Hepatocyte (in vitro differentiated cells): Measurements from ENCODE around the gene C11orf24. TPM values are rescaled to one million over a fixed set of nuclear protein-coding genes. Genes with fewer than 3 reads are reported as not detected.

ENCODE experiments used
- DNase-seq: peaks from one replicate; pipeline ENCODE4 v3.0.0-alpha.2; 2016; ENCODE audit warnings: low spot score
- H2AFZ ChIP-seq: fragments of 200-600 bp; sonication (generic); 2 replicates; pipeline ENCODE4 v1.6.0; 2016; ENCODE audit warnings: antibody characterized with exemption, mild to moderate bottlenecking
- H3K27ac ChIP-seq: fragments of 200-600 bp; sonication (generic); 2 replicates; pipeline ENCODE4 v1.5.1; 2016; ENCODE audit warnings: mild to moderate bottlenecking
- H3K27me3 ChIP-seq: fragments of 200-600 bp; sonication (generic); 2 replicates; pipeline ENCODE4 v1.6.1; 2016
- H3K36me3 ChIP-seq: fragments of 200-600 bp; sonication (generic); replicated peaks from 2 replicates; pipeline ENCODE4 v1.5.1; 2016; ENCODE audit warnings: low read depth; ENCODE audit not compliant: insufficient read depth
- H3K4me1 ChIP-seq: fragments of 200-600 bp; sonication (generic); 2 replicates; pipeline ENCODE4 v1.5.1; 2016; ENCODE audit warnings: mild to moderate bottlenecking, moderate library complexity; ENCODE audit not compliant: insufficient read depth
- H3K4me2 ChIP-seq: fragments of 200-600 bp; sonication (generic); 2 replicates; pipeline ENCODE4 v1.6.0; 2016
- H3K4me3 ChIP-seq: fragments of 200-600 bp; sonication (generic); 2 replicates; pipeline ENCODE4 v1.5.1; 2016; ENCODE audit warnings: mild to moderate bottlenecking
- H3K79me2 ChIP-seq: fragments of 200-600 bp; sonication (generic); 2 replicates; pipeline ENCODE4 v1.6.0; 2017; ENCODE audit warnings: mild to moderate bottlenecking
- H3K9me2 ChIP-seq: fragments of 200-600 bp; sonication (generic); replicated peaks from 2 replicates; pipeline ENCODE4 v1.6.0; 2017; ENCODE audit warnings: mild to moderate bottlenecking; ENCODE audit not compliant: insufficient read depth
- H3K9me3 ChIP-seq: fragments of 200-600 bp; sonication (generic); 2 replicates; pipeline ENCODE4 v1.5.1; 2016; ENCODE audit warnings: low read depth, mild to moderate bottlenecking
- H4K20me1 ChIP-seq: fragments of 200-600 bp; sonication (generic); 2 replicates; pipeline ENCODE4 v1.6.0; 2016; ENCODE audit warnings: mild to moderate bottlenecking; ENCODE audit not compliant: insufficient read depth, poor library complexity, severe bottlenecking
- EZH2 ChIP-seq: fragments of 200-600 bp; sonication (generic); IDR thresholded peaks from 2 replicates; pipeline ENCODE4 v1.6.1; 2016; ENCODE audit warnings: antibody characterized with exemption, mild to moderate bottlenecking, borderline replicate concordance
- EZH2phosphoT487 ChIP-seq: fragments of 200-600 bp; sonication (generic); IDR thresholded peaks from one replicate; pipeline ENCODE4 v1.6.1; 2018; ENCODE audit warnings: antibody characterized with exemption, mild to moderate bottlenecking, low read depth, moderate library complexity; ENCODE audit not compliant: unreplicated experiment, severe bottlenecking
- WGBS: methylation state at CpG from one replicate; pipeline ENCODE4 v1.1.6; 2016; ENCODE audit warnings: low lambda C conversion rate; ENCODE audit errors: missing lambda C conversion rate; 5-methylcytosine and 5-hydroxymethylcytosine counted together
- polyA plus RNA-seq: library from polyadenylated mRNA; unstranded; fragments of >200 nt; fragmentation: Nextera tagmentation; extraction: Ambion mirVana; gene quantifications from 2 replicates; pipeline ENCODE4 v1.2.1, GENCODE V29; 2016
- total RNA-seq: library from RNA; depleted of rRNA; stranded (reverse); fragments of >200 nt; gene quantifications from 2 replicates; pipeline ENCODE4 v1.2.3, GENCODE V29; 2014
- TF ChIP-seq, protein P1 (sequence below): fragments of 200-600 bp; sonication (generic); IDR thresholded peaks from 2 replicates; pipeline ENCODE4 v1.5.1; 2016; ENCODE audit warnings: antibody characterized with exemption, mild to moderate bottlenecking; ENCODE audit not compliant: poor library complexity

Gene C11orf24
- total and polyA plus RNA-seq, 2 experiments from 2014 or later, result 55.6 to 76.2 TPM

GRCh38 chr11:68303083-68303482, 31.3 kb upstream of the C11orf24 start:
- Histone ChIP-seq H3K4me1 (peaks cover 10% of the 10 kb centered on the region), H3K4me3 (no peak overlapping the region), H3K27ac (peak overlapping the region; percentile 81), H3K9me2 (no peaks in the 10 kb centered on the region), H3K4me2 (no peak overlapping the region), H3K9me3 (no peaks in the 10 kb centered on the region), H3K79me2 (no peaks in the 10 kb centered on the region), H2AFZ (no peak overlapping the region), H3K36me3 (no peaks in the 10 kb centered on the region), H4K20me1 (no peaks in the 10 kb centered on the region), H3K27me3 (no peaks in the 10 kb centered on the region)
- 89% methylated on average over 2 of the region's 2 CpGs for WGBS
- TF ChIP-seq EZH2, result no peak
- TF ChIP-seq EZH2phosphoT487, result no peak
- TF ChIP-seq, protein P1, sequence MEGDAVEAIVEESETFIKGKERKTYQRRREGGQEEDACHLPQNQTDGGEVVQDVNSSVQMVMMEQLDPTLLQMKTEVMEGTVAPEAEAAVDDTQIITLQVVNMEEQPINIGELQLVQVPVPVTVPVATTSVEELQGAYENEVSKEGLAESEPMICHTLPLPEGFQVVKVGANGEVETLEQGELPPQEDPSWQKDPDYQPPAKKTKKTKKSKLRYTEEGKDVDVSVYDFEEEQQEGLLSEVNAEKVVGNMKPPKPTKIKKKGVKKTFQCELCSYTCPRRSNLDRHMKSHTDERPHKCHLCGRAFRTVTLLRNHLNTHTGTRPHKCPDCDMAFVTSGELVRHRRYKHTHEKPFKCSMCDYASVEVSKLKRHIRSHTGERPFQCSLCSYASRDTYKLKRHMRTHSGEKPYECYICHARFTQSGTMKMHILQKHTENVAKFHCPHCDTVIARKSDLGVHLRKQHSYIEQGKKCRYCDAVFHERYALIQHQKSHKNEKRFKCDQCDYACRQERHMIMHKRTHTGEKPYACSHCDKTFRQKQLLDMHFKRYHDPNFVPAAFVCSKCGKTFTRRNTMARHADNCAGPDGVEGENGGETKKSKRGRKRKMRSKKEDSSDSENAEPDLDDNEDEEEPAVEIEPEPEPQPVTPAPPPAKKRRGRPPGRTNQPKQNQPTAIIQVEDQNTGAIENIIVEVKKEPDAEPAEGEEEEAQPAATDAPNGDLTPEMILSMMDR, result no peak
- no peak for DNase-seq

DNA sequence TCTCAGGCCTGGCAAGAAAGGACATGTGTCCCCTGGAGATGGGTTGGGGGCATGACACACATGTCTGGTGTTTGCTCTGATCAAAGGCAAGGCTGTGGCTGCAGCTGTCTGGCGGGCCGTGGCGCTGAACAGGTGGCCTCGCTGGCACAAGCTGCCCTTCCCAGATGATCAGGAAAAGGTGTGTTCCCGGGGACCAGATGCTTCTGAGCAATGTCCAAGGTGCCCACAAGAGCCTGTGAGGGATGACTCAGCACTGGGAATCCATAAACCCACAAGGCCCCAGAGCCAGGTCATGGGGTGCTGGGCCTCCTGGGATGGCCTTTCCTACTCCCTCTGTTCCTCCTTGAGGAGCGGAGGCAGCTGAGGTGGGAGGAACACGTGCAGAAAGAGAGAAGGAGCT, 30.9 kb upstream of the C11orf24 start:
- Histone ChIP-seq H2AFZ (no peak overlapping the region), H3K36me3 (no peaks in the 10 kb centered on the region), H3K9me2 (no peaks in the 10 kb centered on the region), H3K4me2 (no peak overlapping the region), H3K27ac (peak overlapping the region; percentile 81), H3K9me3 (no peaks in the 10 kb centered on the region), H3K79me2 (no peaks in the 10 kb centered on the region), H3K4me3 (no peak overlapping the region), H4K20me1 (no peaks in the 10 kb centered on the region), H3K4me1 (peaks cover 10% of the 10 kb centered on the region), H3K27me3 (no peaks in the 10 kb centered on the region)
- TF ChIP-seq, protein P1, result no peak
- TF ChIP-seq EZH2phosphoT487 (no peak), EZH2 (no peak)
- WGBS, result 66% methylated on average over 7 of the region's 7 CpGs
- peak; percentile 74 for DNase-seq

DNA sequence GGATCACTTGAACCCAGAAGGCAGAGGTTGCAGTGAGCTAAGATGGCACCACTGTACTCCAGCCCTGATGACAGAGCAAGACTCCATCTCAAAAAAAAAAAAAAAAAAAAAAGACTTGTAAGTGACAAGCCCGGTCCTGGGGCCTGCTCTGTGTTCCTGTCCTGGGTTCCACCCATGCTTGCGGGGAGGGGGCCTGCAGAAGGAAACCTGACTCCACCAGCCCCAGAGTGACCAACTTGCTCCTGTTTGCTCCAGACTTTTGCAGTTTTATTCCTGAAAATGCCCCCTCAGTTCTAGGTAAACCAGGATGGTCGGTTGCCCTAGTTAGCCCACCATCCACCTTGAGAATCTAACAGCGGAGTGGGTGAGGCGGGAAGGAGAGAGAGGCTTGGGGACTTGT, 30.5 kb upstream of the C11orf24 start:
- Histone ChIP-seq H3K9me2 (no peaks in the 10 kb centered on the region), H3K27ac (peak overlapping the region; percentile 81), H3K4me1 (peaks cover 14% of the 10 kb centered on the region), H3K36me3 (no peaks in the 10 kb centered on the region), H3K27me3 (no peaks in the 10 kb centered on the region), H2AFZ (no peak overlapping the region), H3K4me2 (no peak overlapping the region), H4K20me1 (no peaks in the 10 kb centered on the region), H3K4me3 (no peak overlapping the region), H3K79me2 (no peaks in the 10 kb centered on the region), H3K9me3 (no peaks in the 10 kb centered on the region)
- TF ChIP-seq, protein P1, result no peak
- TF ChIP-seq EZH2 (no peak), EZH2phosphoT487 (no peak)
- DNase-seq, result no peak
- 87% methylated on average over 5 of the region's 5 CpGs for WGBS
